Ishikawa (cell line): Measurements from ENCODE around the gene IRF2.
A peak's percentile ranks its signal among the peaks of the same experiment; 100 is the strongest.

Source experiments
- CEBPB ChIP-seq: IDR thresholded peaks from 2 replicates; pipeline ENCODE4 v1.6.1; 2012
- CREB1 ChIP-seq: IDR thresholded peaks from 2 replicates; pipeline ENCODE4 v1.6.1; 2012; ENCODE audit warnings: low read depth
- EGR1 ChIP-seq: IDR thresholded peaks from 2 replicates; pipeline ENCODE4 v1.6.1; 2012
- EP300 ChIP-seq: IDR thresholded peaks from 2 replicates; pipeline ENCODE4 v1.6.1; 2012; ENCODE audit warnings: borderline replicate concordance
- FOXM1 ChIP-seq: IDR thresholded peaks from 2 replicates; pipeline ENCODE4 v1.6.1; 2012; ENCODE audit warnings: low read depth, borderline replicate concordance
- MAX ChIP-seq: IDR thresholded peaks from 2 replicates; pipeline ENCODE4 v1.6.1; 2012
- NFIC ChIP-seq: IDR thresholded peaks from 2 replicates; pipeline ENCODE4 v1.6.1; 2012
- RAD21 ChIP-seq: IDR thresholded peaks from 2 replicates; pipeline ENCODE4 v1.6.1; 2012; ENCODE audit warnings: low read depth
- REST ChIP-seq: IDR thresholded peaks from 2 replicates; pipeline ENCODE4 v1.6.1; 2012; ENCODE audit warnings: low read depth, mild to moderate bottlenecking
- TAF1 ChIP-seq: IDR thresholded peaks from 2 replicates; pipeline ENCODE4 v1.6.1; 2012; ENCODE audit warnings: low read depth, mild to moderate bottlenecking
- TCF12 ChIP-seq: IDR thresholded peaks from 2 replicates; pipeline ENCODE4 v1.6.1; 2012; ENCODE audit warnings: low read depth
- TEAD4 ChIP-seq: IDR thresholded peaks from 2 replicates; pipeline ENCODE4 v1.6.1; 2012
- USF1 ChIP-seq: IDR thresholded peaks from 2 replicates; pipeline ENCODE4 v1.6.1; 2012
- YY1 ChIP-seq: IDR thresholded peaks from 2 replicates; pipeline ENCODE4 v1.6.1; 2012; ENCODE audit warnings: low read depth
- ZBTB7A ChIP-seq: IDR thresholded peaks from 2 replicates; pipeline ENCODE4 v1.6.1; 2012; ENCODE audit warnings: low read depth

The IRF2 gene

GRCh38 chr4:184402740-184403383 is 71.5 kb downstream of the IRF2 start:
- TF ChIP-seq NFIC (no peak), TAF1 (no peak), YY1 (no peak)

- TF ChIP-seq USF1: no peak
Measured at GRCh38 chr4:184402239-184402638, 72.1 kb downstream of the IRF2 start.

- TF ChIP-seq TEAD4 (peak; percentile 28; the same call in 1 of the 2 replicates), TCF12 (peak; percentile 88), MAX (no peak)
Measured at GRCh38 chr4:184401397-184402171, 72.8 kb downstream of the IRF2 start.

GRCh38 chr4:184400891-184401290 is 73.5 kb downstream of the IRF2 start:
- TF ChIP-seq NFIC: no peak
- TF ChIP-seq TAF1: no peak
- TF ChIP-seq TEAD4: no peak
- TF ChIP-seq RAD21: no peak
- no peak for TF ChIP-seq ZBTB7A
- TF ChIP-seq FOXM1: no peak
- no peak for TF ChIP-seq YY1
- TF ChIP-seq CREB1: no peak
- no peak for TF ChIP-seq EP300
- TF ChIP-seq REST: no peak
- no peak for TF ChIP-seq CEBPB
- TF ChIP-seq USF1: no peak
- TF ChIP-seq MAX: no peak
- TF ChIP-seq TCF12: no peak
- no peak for TF ChIP-seq EGR1

- TF ChIP-seq CEBPB (no peak), TEAD4 (peak; percentile 51; the same call in 1 of the 2 replicates), RAD21 (no peak), USF1 (no peak), EP300 (peak; percentile 47; the same call in 1 of the 2 replicates), TCF12 (peak; percentile 44; the same call in 1 of the 2 replicates), EGR1 (no peak)
Measured at GRCh38 chr4:184400375-184400870, 73.9 kb downstream of the IRF2 start.

GRCh38 chr4:184399512-184399908 is 74.8 kb downstream of the IRF2 start:
- TF ChIP-seq TCF12 (no peak), REST (no peak), TEAD4 (no peak), CEBPB (no peak), EP300 (no peak), CREB1 (no peak), NFIC (no peak), YY1 (no peak), EGR1 (no peak), FOXM1 (no peak), RAD21 (no peak), ZBTB7A (no peak), USF1 (no peak), MAX (no peak), TAF1 (no peak)
